K562 (cell line): ENCODE data around the gene NMRK2. TPM values are rescaled to one million over a fixed set of nuclear protein-coding genes. Genes with fewer than 3 reads are reported as not detected.
A peak's percentile ranks its signal among the peaks of the same experiment; 100 is the strongest.

Experiments
- ATAC-seq: fragments of 200-7000 bp; cut with Tn5 transposase; 3 replicates; pipeline ENCODE4 v1.9.1; 2020; ENCODE audit warnings: moderate library complexity
- BruUV-seq: library from RNA; stranded (reverse); fragments of 400-500 nt; replicated peaks from 2 replicates; lab custom pipeline; 2021; lab: Mats Ljungman, UMichigan
- CTCF ChIA-PET: fragments of 300-600 bp; formaldehyde crosslinking; extraction: SDS; loops from one replicate; lab custom pipeline; 2021; ENCODE audit warnings: low intra/inter-chr PET ratio; lab: Yijun Ruan, JAX
- POLR2A ChIA-PET: fragments of 300-600, 350-650 bp; sonication (Branson Sonifier 250); formaldehyde crosslinking; extraction: SDS; loops from one replicate; lab custom pipeline; 2021; ENCODE audit warnings: antibody characterized with exemption, inconsistent platforms; lab: Yijun Ruan, JAX
- DNase-seq, 4 experiments: peaks; one replicate each; pipeline versions ENCODE4 v3.0.0 to v3.0.0-alpha.2; 2011 to 2018; ENCODE audit warnings: low spot score in 3 of 4, mixed read lengths in 3 of 4; ENCODE audit errors: extremely low read depth in 1 of 4
- FAIRE-seq: peaks from 2 replicates; lab custom pipeline; 2011; peaks lifted over from hg19 to GRCh38; lab: Jason Lieb, UNC
- H2AFZ ChIP-seq: 2 replicates; pipeline ENCODE4 v1.6.0; 2011; ENCODE audit warnings: low read depth, low read length, control low read depth, inconsistent platforms
- H3K27ac ChIP-seq: fragments of 200-600 bp; 3 replicates; pipeline ENCODE4 v1.8.0; 2011; ENCODE audit warnings: low read depth, mild to moderate bottlenecking, control low read depth, inconsistent platforms, low read length, moderate library complexity, mixed read lengths; ENCODE audit errors: extremely low read depth
- H3K27me3 ChIP-seq, 2 experiments: fragments of 300-600 bp in 1 of 2; 2 replicates in 1 of 2; 3 replicates in 1 of 2; pipeline versions ENCODE4 v1.6.0 to v1.8.0; 2011; ENCODE audit warnings: inconsistent platforms in 2 of 2, low read length in 2 of 2, mild to moderate bottlenecking in 1 of 2, mixed read lengths in 1 of 2, moderate library complexity in 1 of 2; ENCODE audit not compliant: control insufficient read depth in 2 of 2, insufficient read depth in 2 of 2
- H3K36me3 ChIP-seq: fragments of 300-600 bp; 3 replicates; pipeline ENCODE4 v1.8.0; 2011; ENCODE audit warnings: mild to moderate bottlenecking, low read length, inconsistent platforms; ENCODE audit not compliant: control insufficient read depth, insufficient read depth
- H3K4me1 ChIP-seq, 2 experiments: fragments of 200-600 bp in 1 of 2; replicated peaks in 1 of 2; 2 replicates in 1 of 2; 3 replicates in 1 of 2; pipeline versions ENCODE4 v1.5.1 to v1.8.0; 2011; ENCODE audit warnings: inconsistent platforms in 2 of 2, low read length in 2 of 2, mild to moderate bottlenecking in 1 of 2, mixed read lengths in 1 of 2, moderate library complexity in 1 of 2; ENCODE audit not compliant: control insufficient read depth in 2 of 2, insufficient read depth in 2 of 2
- H3K4me2 ChIP-seq: 2 replicates; pipeline ENCODE4 v1.6.1; 2011; ENCODE audit warnings: low read length, control low read depth, inconsistent platforms, mixed read lengths; ENCODE audit not compliant: insufficient read depth
- H3K4me3 ChIP-seq: fragments of 200-600 bp; sonication (generic), shearing (Covaris generic); 2 replicates; pipeline ENCODE4 v1.5.1; 2016; ENCODE audit warnings: control low read depth, inconsistent platforms
- H3K79me2 ChIP-seq: fragments of 200-600 bp; 3 replicates; pipeline ENCODE4 v1.8.0; 2011; ENCODE audit warnings: low read length, inconsistent platforms; ENCODE audit not compliant: control insufficient read depth, insufficient read depth
- H3K9ac ChIP-seq, 2 experiments: 2 replicates each; pipeline versions ENCODE4 v1.6.0 to v1.6.1; 2011; ENCODE audit warnings: low read depth in 2 of 2, low read length in 2 of 2, control low read depth in 1 of 2, inconsistent platforms in 1 of 2, mild to moderate bottlenecking in 1 of 2, mixed read lengths in 1 of 2; ENCODE audit not compliant: insufficient read depth in 1 of 2
- H3K9me1 ChIP-seq: one replicate; pipeline ENCODE4 v1.6.0; 2011; ENCODE audit warnings: inconsistent platforms, mild to moderate bottlenecking, low read length, moderate library complexity; ENCODE audit not compliant: control insufficient read depth, insufficient read depth
- H3K9me3 ChIP-seq: replicated peaks from 2 replicates; pipeline ENCODE4 v1.5.1; 2011; ENCODE audit warnings: low read depth, low read length, inconsistent platforms; ENCODE audit not compliant: control insufficient read depth, insufficient read depth
- H4K20me1 ChIP-seq: replicated peaks from 2 replicates; pipeline ENCODE4 v1.6.1; 2011; ENCODE audit warnings: low read length, inconsistent platforms, mixed read lengths; ENCODE audit not compliant: control insufficient read depth, insufficient read depth
- CREB1 ChIP-seq, 2 experiments: sonication (generic) in 1 of 2; formaldehyde crosslinking in 1 of 2; IDR thresholded peaks; 2 replicates each; pipeline versions ENCODE4 v1.6.1 to v1.8.0; 2012 to 2022; ENCODE audit warnings: inconsistent platforms in 1 of 2, mild to moderate bottlenecking in 1 of 2, missing genetic modification reagents in 1 of 2, moderate library complexity in 1 of 2
- FIP1L1 ChIP-seq: fragments of 200-400 bp; formaldehyde crosslinking; IDR thresholded peaks from 2 replicates; pipeline ENCODE4 v1.6.1; 2018; ENCODE audit warnings: mild to moderate bottlenecking, low read depth, low read length; ENCODE audit not compliant: poor library complexity, severe bottlenecking
- FOXK1 ChIP-seq: sonication (generic); formaldehyde crosslinking; IDR thresholded peaks from 2 replicates; pipeline ENCODE4 v1.8.0; 2022; ENCODE audit warnings: missing genetic modification reagents, mild to moderate bottlenecking, borderline replicate concordance
- GABPB2 ChIP-seq: fragments of 250-450 bp; sonication (Bioruptor Pico); conservative IDR thresholded peaks from 2 replicates; pipeline ENCODE4 v1.5.1; 2021; ENCODE audit warnings: mild to moderate bottlenecking
- KAT7 ChIP-seq: sonication (generic); formaldehyde crosslinking; IDR thresholded peaks from 2 replicates; pipeline ENCODE4 v1.8.0; 2022; ENCODE audit warnings: missing genetic modification reagents, mild to moderate bottlenecking, borderline replicate concordance
- NEUROD1 ChIP-seq: fragments of 150-350 bp; IDR thresholded peaks from 2 replicates; pipeline ENCODE4 v1.6.1; 2014; ENCODE audit warnings: borderline replicate concordance, low read length, low read depth; ENCODE audit not compliant: partially characterized antibody
- SAFB2 ChIP-seq: fragments of 200-400 bp; formaldehyde crosslinking; IDR thresholded peaks from 2 replicates; pipeline ENCODE4 v1.6.1; 2018; ENCODE audit warnings: borderline replicate concordance, low read length, low read depth, moderate library complexity; ENCODE audit not compliant: severe bottlenecking
- ZBTB1 ChIP-seq: sonication (generic); formaldehyde crosslinking; IDR thresholded peaks from 2 replicates; pipeline ENCODE4 v1.8.1; 2023; ENCODE audit warnings: missing genetic modification reagents, low read depth, mild to moderate bottlenecking, borderline replicate concordance
- ZNF395 ChIP-seq: fragments of 200-800 bp; sonication (Bioruptor generic); IDR thresholded peaks from 2 replicates; pipeline ENCODE4 v1.6.1; 2017; ENCODE audit warnings: missing genetic modification characterization, missing compliant biosample characterization
- ZNF780A ChIP-seq: fragments of 250-450 bp; sonication (Bioruptor Pico); IDR thresholded peaks from 2 replicates; pipeline ENCODE4 v1.5.0; 2021; ENCODE audit warnings: mild to moderate bottlenecking
- WGBS: fragments of 100-300 bp; shearing (Covaris generic); methylation state at CpG from one replicate; pipeline ENCODE4 v1.1.6; 2016; ENCODE audit warnings: low coverage, mixed read lengths; ENCODE audit not compliant: insufficient coverage; ENCODE audit errors: missing lambda C conversion rate; 5-methylcytosine and 5-hydroxymethylcytosine counted together
- in situ Hi-C: fragments of 300-500 bp; cut with MboI; formaldehyde crosslinking; loops from 4 replicates; pipeline ENCODE4 v1.15.0; 2018; ENCODE audit warnings: inconsistent platforms, mixed read lengths
- intact Hi-C: fragments of 100-400 bp; cut with micrococcal nuclease; formaldehyde crosslinking; loops from 2 replicates; pipeline ENCODE4 v1.14.2; 2022
- polyA plus RNA-seq, 8 experiments: library from polyadenylated mRNA; depleted of rRNA in 4 of 8; stranded (reverse) in 5 of 8; unstranded in 3 of 8; fragments of >200 nt; fragmentation: Nextera tagmentation in 2 of 8; fragmentation: Illumina TruSeq in 1 of 8; extraction: Ambion mirVana in 2 of 8; extraction: Trizol in 1 of 8; gene quantifications; 2 replicates each; pipeline versions ENCODE4 v1.2.1 to v1.2.3, GENCODE V29; 2011 to 2014; ENCODE audit warnings: inconsistent platforms in 1 of 8, missing spikeins in 1 of 8
- total RNA-seq, 7 experiments: library from RNA; depleted of rRNA in 6 of 7; stranded (reverse); fragments of >200 nt in 6 of 7; fragmentation: Illumina TruSeq in 2 of 7; extraction: Trizol in 2 of 7; gene quantifications; 2 replicates each; pipeline versions ENCODE4 v1.2.1 to v1.2.3, GENCODE V29; 2011 to 2021; ENCODE audit warnings: low replicate concordance in 1 of 7

Gene NMRK2
- total and polyA plus RNA-seq, 9 of the 15 experiments (the other 6 are each of a cell fraction or from before 2014, with no cell fraction given), result not detected

DNA sequence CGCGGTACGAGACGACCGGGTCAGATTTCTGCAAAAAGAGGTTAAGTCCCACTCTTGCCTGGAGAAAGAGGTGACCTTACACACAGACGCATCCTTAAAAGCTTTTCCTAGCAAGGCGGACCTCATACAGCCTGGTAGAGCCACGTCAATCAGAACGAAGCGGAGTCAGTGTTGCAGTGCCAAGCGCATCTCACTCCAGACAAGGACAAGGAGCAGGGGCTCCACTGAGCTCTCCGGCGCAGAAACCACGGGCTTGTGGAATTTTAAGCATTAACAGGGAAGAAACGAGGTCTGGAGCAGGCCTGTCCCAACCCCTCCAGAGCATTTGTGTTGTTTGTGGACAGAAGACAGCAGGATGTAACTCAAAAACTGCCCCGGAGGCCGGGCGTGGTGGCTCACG lies 45.3 kb downstream of the NMRK2 start:
- WGBS, result 99% methylated on average over 11 of the region's 19 CpGs
- BruUV-seq, result no TSS peak
- H3K36me3 ChIP-seq, result peaks cover 82% of the 10 kb centered on the region
- intact Hi-C loops (no loop called here), in situ Hi-C loops (no loop called here)
- H3K79me2 ChIP-seq, result peaks cover 59% of the 10 kb centered on the region
- H3K4me1 ChIP-seq, result peaks cover 3 to 62% of the 10 kb centered on the region in 2 experiments; a peak in 4 of 5 replicates
- POLR2A ChIA-PET, result interaction anchor here (0.6 to 9.7 kb wide), 3 partner anchors 9 to 28 kb away, joined by 3 to 215 read pairs (median 3); partner anchors contain the start of gene DAPK3
- DNase-seq, result no peak
- no peak overlapping the region for H2AFZ ChIP-seq
- no peaks in the 10 kb centered on the region for H3K27me3 ChIP-seq
- no peak overlapping the region for H3K27ac ChIP-seq
- CTCF ChIA-PET, result no interaction called here
- TF ChIP-seq ZNF395 (CRISPR knock-in tag) (no peak), ZNF780A (CRISPR knock-in tag) (no peak), SAFB2 (no peak), CREB1 (IDR thresholded peaks at IDR 0.05) (no peak), CREB1 (CRISPR knock-in tag; IDR thresholded peaks at IDR 0.05) (0 out of 2 replicates have a peak, but pooled peaks have one; percentile 14), KAT7 (CRISPR knock-in tag) (peak; percentile 7; the same call in 1 of the 2 replicates), GABPB2 (CRISPR knock-in tag) (no peak), FIP1L1 (no peak), ZBTB1 (CRISPR knock-in tag) (0 out of 2 replicates have a peak, but pooled peaks have one; percentile 18), FOXK1 (CRISPR knock-in tag) (no peak), NEUROD1 (no peak)
- no peak for ATAC-seq
- H4K20me1 ChIP-seq, result peaks cover 72% of the 10 kb centered on the region
- H3K9me1 ChIP-seq, result peaks cover 24% of the 10 kb centered on the region
- FAIRE-seq, result no peak
- H3K4me2 ChIP-seq, result no peak overlapping the region
- H3K4me3 ChIP-seq, result no peak overlapping the region
- H3K9me3 ChIP-seq, result no peaks in the 10 kb centered on the region
- 0 out of 4 replicates have a peak overlapping the region, but pooled peaks of 1 of the 2 experiments have one; percentile 1 for H3K9ac ChIP-seq
